Right renal cortex interstitium (tissue), 3 donors: ENCODE measurements around the gene FGD6. TPM values are rescaled to one million over a fixed set of nuclear protein-coding genes. Genes with fewer than 3 reads are reported as not detected.
"Not testable (repeated sequence)": the region's sequence is repeated elsewhere in the genome, so short reads cannot be mapped to it uniquely, and the experiment has no call there.

Source experiments
- DNase-seq, 3 donors: peaks; one replicate each; pipeline ENCODE4 v3.0.0-alpha.2; 2013; ENCODE audit warnings: low read depth in 3 of 3, low spot score in 2 of 3
- polyA plus RNA-seq, 3 donors: library from polyadenylated mRNA; unstranded; fragments of 120-200 nt; gene quantifications; one replicate each; pipeline ENCODE4 v1.2.1, GENCODE V29; 2013; ENCODE audit not compliant: insufficient read length in 3 of 3

The FGD6 gene
- polyA plus RNA-seq = 10 to 100 TPM in 2 of 3 donors, 1 to 10 TPM in 1; 9.9 to 10.4 (median 10.2) TPM

- peak; percentile 96 to 98 (median 97) for DNase-seq
Observed at GRCh38 chr12:95217377-95218149, at the start of gene FGD6, which contains the start of gene VEZT. TSS of gene FGD6 (minus strand) at chr12:95217467. CDS start at chr12:95217240, 227 bp downstream. TSS of gene VEZT (plus strand) at chr12:95217807. CDS start at chr12:95217851, 44 bp downstream.

DNA sequence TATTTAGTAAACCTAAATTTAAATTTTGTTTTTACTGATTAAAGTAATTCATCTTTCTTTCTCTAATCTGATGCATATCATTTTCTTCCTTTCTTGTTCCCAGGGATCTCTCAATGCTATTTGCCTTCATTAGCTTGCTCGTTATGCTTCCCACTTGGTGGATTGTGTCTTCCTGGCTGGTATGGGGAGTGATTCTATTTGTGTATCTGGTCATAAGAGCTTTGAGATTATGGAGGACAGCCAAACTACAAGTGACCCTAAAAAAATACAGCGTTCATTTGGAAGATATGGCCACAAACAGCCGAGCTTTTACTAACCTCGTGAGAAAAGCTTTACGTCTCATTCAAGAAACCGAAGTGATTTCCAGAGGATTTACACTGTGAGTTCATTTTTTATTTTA is 49.0 kb upstream of the FGD6 start:
- no peak for DNase-seq

- DNase-seq = no peak
Observed at GRCh38 chr12:95265765-95266164, 48.5 kb upstream of the FGD6 start.

DNA sequence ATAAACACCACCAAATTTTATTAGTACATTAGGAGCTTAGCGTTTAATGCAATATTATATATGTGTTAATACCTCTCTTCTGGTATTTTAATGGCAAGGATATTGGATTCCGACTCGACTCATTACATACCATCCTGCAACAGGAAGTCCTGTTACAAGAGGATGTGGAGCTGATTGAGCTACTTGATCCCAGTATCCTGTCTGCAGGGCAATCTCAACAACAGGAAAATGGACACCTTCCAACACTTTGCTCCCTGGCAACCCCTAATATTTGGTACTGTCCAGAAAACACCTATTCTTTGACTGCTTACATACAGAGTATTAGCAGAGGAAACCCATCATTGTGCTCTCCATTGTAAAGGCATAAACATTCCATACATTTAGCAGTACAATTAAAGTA is 45.5 kb upstream of the FGD6 start:
- DNase-seq = no peak

- DNase-seq = no peak
Observed at GRCh38 chr12:95261109-95261508, 43.8 kb upstream of the FGD6 start.

- no peak for DNase-seq
Observed at GRCh38 chr12:95259368-95259767, 42.1 kb upstream of the FGD6 start.

DNA sequence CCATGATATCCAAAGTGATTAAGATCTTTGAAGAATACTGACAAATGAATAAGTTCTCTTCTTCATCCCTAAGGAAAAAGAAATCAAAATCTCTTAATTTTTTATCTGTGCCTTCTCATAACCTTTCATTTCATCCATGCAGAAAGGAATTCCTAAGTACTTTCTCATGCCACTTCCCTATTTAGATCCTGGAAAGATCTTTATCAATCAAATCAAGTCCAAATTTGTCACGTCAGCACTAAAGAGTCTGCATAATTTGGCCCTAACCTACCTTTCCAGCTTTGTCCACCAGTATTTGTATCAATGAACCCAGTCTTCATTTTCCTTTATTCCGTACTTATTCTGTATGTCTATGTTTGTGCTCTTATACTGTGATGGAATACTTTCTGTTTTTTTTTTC is 41.5 kb upstream of the FGD6 start:
- DNase-seq = no peak

- no peak for DNase-seq
Observed at GRCh38 chr12:95258151-95258550, 40.9 kb upstream of the FGD6 start.

DNA sequence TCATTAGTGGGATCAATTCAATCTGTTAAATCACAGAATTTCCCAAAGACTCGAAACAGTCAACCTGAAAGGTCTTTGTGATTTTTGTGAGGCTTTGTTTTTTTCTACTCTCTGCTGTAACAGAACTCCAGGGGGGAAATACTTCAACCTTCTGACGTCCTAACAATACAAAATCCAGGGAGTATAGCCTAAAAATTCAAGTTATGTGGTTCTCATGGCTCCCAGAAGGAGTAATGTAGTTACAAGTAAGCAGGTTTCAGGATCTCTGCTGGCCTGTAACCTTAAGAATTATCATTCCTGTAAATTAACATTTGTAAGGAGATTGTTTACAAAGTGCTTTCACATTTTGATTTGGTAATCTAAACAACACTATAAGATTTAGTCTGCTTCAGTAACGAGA is 40.3 kb upstream of the FGD6 start:
- no peak for DNase-seq

GRCh38 chr12:95253386-95253785 is 36.1 kb upstream of the FGD6 start:
- no peak for DNase-seq

GRCh38 chr12:95248604-95249360 is 31.5 kb upstream of the FGD6 start:
- peak; percentile 60 to 65 (median 65) for DNase-seq

DNA sequence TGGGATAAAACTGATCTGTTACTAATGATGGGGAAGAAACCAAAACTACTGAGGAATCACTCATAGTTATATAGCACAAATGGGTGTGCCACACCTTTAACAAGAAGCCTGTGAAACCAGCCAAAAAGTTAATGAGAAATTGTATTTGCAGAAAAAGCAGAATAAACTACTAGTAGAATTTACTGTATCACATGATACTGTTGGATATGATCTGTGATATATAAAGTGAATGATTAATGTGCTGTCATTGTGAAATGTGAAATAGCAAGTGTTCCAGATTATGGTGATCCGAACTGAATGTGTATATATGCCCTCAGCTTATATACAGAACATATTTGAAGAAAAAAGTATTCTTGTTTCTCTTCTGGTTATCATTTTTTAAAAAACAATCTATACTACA is 30.8 kb upstream of the FGD6 start:
- no peak for DNase-seq

- no peak for DNase-seq
Observed at GRCh38 chr12:95244350-95244749, 27.1 kb upstream of the FGD6 start.

GRCh38 chr12:95243497-95244183 is 26.4 kb upstream of the FGD6 start:
- no peak for DNase-seq

- no peak for DNase-seq
Observed at GRCh38 chr12:95241761-95242506, 24.7 kb upstream of the FGD6 start.

DNA sequence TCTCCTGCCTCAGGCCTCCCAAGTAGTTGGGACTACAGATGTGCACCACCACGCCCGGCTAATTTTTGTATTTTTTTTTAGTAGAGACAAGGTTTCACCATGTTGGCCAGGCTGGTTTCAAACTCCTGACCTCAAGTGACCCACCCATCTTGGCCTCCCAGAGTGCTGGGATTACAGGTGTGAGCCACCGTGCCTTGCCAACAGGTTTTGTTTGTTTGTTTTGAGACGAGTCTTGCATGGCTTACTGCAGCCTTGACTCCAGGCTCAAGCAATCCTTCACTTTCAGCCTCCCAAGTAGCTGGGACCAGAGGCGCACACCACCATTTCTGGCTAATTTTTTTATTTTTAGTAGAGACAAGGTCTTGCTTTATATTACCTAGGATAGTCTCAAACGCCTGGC is 23.9 kb upstream of the FGD6 start:
- DNase-seq = not testable (repeated sequence)

DNA sequence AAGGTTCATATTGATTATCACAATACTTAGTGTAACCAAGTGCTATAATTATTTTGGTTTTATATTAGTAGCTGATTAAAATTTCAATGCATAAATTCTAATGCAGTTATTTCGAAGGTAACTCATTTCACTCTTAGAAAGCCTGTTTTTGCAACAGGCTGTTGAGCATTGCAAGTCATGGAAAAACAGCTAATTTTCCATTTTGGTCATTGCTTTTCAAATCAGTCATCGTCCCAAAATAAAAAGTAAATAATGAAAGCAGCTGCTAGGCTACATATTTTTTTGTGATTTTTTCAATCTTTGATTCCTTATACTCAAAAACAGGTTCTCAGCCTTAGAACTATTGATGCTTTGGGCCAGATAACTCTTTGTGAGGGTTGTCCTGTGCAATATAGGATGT is 23.3 kb upstream of the FGD6 start:
- no peak for DNase-seq

- not testable (repeated sequence) for DNase-seq
Observed at GRCh38 chr12:95239835-95240234, 22.6 kb upstream of the FGD6 start.

GRCh38 chr12:95239216-95239615 is 21.9 kb upstream of the FGD6 start:
- DNase-seq = no peak

DNA sequence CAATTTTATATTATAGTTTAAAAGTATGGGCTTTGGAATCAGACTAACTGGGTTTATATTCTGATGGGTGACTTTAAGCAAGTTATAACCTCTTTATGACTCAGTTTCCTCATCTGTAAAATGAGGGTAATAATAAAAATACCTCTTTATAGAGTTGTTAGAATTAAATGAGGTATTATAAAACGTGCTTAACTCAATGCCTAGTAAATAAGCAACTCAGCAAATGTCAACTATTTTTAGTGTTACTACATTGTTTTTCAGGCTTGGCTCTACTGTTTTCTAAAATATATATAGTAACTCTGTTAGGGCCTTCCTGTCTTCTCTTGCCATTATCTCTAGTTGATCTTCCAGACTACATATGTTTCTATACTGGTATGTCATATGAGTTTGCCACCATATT is 20.9 kb upstream of the FGD6 start:
- no peak for DNase-seq

DNA sequence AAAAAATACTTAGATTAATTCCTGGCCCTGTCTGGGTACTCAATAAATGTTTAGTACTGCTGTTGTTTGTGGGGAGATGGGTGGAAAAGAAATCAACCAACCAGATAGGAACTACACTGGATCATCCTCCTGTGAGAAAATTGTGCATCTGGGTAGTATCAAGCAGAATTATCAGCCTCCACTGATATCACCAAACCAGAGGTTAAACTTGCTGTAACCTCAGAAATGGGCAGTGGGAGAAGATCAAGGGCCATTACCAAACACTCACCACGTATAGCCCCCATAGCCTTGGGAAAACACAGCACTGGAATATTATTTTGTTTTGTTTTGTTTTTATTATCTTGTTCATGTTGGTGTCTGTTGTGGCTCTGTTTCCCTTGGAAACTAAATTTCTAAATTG is 20.0 kb upstream of the FGD6 start:
- DNase-seq = no peak
